NCI-H1092 treated with DMSO at 0.1 percent for 48 hours (cell line): Measurements from ENCODE around the gene GALNT1.

Source experiments
- DNase-seq: peaks from one replicate; lab custom pipeline; 2025; lab: John Stamatoyannopoulos, UW

Gene GALNT1

GRCh38 chr18:35582899-35583558, 1.5 kb downstream of the GALNT1 start:
- DNase-seq, result peak; percentile 31

GRCh38 chr18:35584735-35585134, 3.2 kb downstream of the GALNT1 start:
- no peak for DNase-seq

- no peak for DNase-seq
Measured at GRCh38 chr18:35585608-35586007, 4.1 kb downstream of the GALNT1 start.

GRCh38 chr18:35588122-35588521, 6.6 kb downstream of the GALNT1 start:
- no peak for DNase-seq

- no peak for DNase-seq
Measured at GRCh38 chr18:35588995-35589394, 7.5 kb downstream of the GALNT1 start.

- DNase-seq, result no peak
Measured at GRCh38 chr18:35589546-35589945, 8.0 kb downstream of the GALNT1 start.

GRCh38 chr18:35590935-35591334, 9.4 kb downstream of the GALNT1 start:
- no peak for DNase-seq

GRCh38 chr18:35592298-35592697, 10.8 kb downstream of the GALNT1 start:
- no peak for DNase-seq

GRCh38 chr18:35593859-35594258, 12.3 kb downstream of the GALNT1 start:
- DNase-seq, result no peak

GRCh38 chr18:35597758-35598157, 16.2 kb downstream of the GALNT1 start:
- DNase-seq, result no peak

- no peak for DNase-seq
Measured at GRCh38 chr18:35602193-35602820, 20.8 kb downstream of the GALNT1 start.

- no peak for DNase-seq
Measured at GRCh38 chr18:35603008-35603407, 21.5 kb downstream of the GALNT1 start.

GRCh38 chr18:35603528-35603927, 22.0 kb downstream of the GALNT1 start:
- no peak for DNase-seq

- no peak for DNase-seq
Measured at GRCh38 chr18:35604369-35604768, 22.8 kb downstream of the GALNT1 start.

- DNase-seq, result no peak
Measured at GRCh38 chr18:35605686-35606417, 24.3 kb downstream of the GALNT1 start.

- no peak for DNase-seq
Measured at GRCh38 chr18:35609236-35609635, 27.7 kb downstream of the GALNT1 start.

GRCh38 chr18:35610089-35610488, 28.5 kb downstream of the GALNT1 start:
- DNase-seq, result no peak

GRCh38 chr18:35610724-35611123, 29.2 kb downstream of the GALNT1 start:
- no peak for DNase-seq

- DNase-seq, result no peak
Measured at GRCh38 chr18:35611518-35611917, 30.0 kb downstream of the GALNT1 start.

- DNase-seq, result no peak
Measured at GRCh38 chr18:35616074-35616473, 34.5 kb downstream of the GALNT1 start.

GRCh38 chr18:35616664-35617423, 35.3 kb downstream of the GALNT1 start:
- no peak for DNase-seq

- DNase-seq, result no peak
Measured at GRCh38 chr18:35617865-35618264, 36.3 kb downstream of the GALNT1 start.

- no peak for DNase-seq
Measured at GRCh38 chr18:35618289-35618688, 36.7 kb downstream of the GALNT1 start.
